ENCODE data around the gene ARMC2.
A peak's percentile ranks its signal among the peaks of the same experiment; 100 is the strongest.
"Not testable (repeated sequence)": the region's sequence is repeated elsewhere in the genome, so short reads cannot be mapped to it uniquely, and the experiment has no call there.

ARMC2 gene, protein sequence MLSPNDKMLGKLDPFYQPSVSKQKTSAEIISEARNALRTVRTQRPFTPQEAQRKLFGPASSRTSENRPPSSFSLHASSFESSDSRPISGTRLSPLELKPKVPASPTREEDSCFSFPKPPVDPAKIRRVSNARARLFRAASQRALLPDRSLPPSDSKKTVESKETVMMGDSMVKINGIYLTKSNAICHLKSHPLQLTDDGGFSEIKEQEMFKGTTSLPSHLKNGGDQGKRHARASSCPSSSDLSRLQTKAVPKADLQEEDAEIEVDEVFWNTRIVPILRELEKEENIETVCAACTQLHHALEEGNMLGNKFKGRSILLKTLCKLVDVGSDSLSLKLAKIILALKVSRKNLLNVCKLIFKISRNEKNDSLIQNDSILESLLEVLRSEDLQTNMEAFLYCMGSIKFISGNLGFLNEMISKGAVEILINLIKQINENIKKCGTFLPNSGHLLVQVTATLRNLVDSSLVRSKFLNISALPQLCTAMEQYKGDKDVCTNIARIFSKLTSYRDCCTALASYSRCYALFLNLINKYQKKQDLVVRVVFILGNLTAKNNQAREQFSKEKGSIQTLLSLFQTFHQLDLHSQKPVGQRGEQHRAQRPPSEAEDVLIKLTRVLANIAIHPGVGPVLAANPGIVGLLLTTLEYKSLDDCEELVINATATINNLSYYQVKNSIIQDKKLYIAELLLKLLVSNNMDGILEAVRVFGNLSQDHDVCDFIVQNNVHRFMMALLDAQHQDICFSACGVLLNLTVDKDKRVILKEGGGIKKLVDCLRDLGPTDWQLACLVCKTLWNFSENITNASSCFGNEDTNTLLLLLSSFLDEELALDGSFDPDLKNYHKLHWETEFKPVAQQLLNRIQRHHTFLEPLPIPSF

DNA sequence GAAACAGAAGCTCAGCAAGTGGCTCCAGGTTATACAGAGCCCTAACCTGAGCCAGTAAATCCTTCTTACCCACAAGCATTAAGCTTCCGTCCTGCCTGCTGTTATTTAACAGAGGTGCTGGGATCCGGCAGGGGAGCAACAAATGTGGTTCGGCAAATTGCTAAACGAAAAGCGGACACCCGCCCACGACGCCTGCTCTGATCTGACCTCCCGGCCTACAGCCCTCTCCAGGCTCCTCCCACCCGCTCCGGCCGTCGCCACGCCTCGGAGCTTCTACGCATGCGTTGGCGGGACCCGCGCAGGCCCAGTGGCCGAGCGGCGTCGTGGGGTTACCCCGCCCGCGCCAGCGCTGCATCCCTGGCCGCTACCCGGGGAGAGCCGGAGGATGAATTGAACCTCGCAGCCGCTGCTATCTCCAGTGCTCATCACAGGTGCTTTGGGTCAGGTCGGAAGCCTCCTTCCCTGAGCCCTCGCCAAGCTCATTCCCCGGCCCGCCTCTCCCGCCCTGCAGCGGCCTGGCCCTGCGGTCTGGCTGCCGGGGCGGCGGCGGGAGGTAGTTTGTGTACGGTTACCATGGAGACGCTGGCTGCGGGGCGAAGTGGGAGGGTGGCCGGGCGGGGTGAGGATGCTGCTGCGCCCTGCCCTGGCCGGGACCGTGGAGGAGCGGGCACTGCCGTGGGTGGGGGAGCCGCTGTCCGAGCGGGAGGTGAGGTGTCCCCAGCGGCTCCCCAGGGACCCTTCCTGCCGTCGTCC lies at the start of gene ARMC2:
Gene ARMC2, plus strand, starts transcription at position 307 of the 753 bp plus-strand sequence. CDS start 5,846 bp downstream, outside the sequence.
- peak; percentile 72 for DNase-seq (ENCODE audit: low read depth)

DNA sequence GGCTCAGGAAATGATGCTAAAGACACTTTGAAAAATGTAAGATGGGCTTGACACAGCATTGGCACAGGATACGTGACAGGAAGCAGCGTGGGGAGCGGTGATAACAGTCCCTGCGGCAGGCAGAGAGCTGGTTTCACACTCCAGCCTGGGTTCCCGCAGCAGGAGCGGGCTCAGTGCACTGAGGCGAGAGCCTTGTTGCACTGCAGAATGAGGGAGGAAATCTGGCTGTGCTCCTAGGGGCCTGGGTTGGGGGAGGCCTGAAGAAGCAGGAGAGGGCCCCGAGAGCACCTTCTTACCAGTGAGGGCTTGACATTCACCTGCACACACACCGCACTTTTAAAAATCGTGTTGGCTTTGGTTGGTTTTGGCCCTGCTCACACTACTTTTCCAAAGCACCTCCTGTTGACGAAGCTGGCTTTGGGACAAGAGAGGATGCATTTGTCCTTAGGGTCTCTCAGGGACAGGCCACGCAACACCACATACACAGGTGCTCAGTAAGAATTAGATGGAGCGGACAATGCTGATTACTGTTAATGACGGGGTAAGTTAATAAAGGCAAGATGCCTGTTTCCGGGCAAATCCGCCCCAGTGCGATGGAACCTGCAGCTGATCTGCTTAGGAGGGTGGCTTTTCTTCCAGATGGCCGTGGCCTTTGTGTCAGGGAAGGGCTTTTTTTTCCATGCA lies 49.4 kb upstream of the ARMC2 start:
- DNase-seq (ENCODE audit: low read depth), result peak; percentile 25

DNA sequence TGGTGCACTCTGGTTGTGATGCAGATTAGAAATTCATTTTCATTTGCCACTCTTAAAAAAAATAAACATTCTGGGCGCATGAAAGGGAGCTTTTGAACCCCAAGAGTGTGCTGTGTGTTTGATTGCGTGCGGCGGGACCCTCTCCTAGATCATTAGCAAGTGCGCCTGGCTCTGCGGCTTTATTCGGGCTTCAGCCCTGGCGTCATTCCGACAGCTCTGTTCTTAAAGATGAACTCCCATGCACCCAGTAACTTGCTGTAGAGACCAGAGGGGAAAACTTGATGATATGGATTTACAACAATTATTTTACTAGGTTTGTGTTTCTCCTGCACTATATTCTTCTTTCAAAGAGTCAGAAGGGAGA lies 48.9 kb upstream of the ARMC2 start:
- DNase-seq (ENCODE audit: low read depth), result no peak

DNA sequence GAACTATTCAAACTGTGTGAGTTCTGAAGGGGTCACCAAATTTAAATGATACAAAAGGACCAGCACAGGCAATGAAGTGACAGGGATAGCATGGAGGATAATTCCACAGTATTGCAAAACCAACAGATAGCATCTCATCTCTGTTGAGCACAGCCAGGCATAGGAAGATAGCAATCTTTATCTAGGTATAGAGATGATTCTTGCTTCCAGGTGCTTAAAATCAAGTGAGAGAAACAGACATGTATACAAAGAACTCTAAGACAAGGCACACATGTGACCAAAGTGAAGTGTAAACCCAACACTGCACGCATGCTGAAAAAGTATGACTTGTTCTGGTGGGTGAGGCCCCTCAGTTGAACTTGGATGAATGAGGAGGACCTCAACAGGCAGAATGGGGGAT lies 48.4 kb upstream of the ARMC2 start:
- no peak for DNase-seq (ENCODE audit: low read depth)

DNA sequence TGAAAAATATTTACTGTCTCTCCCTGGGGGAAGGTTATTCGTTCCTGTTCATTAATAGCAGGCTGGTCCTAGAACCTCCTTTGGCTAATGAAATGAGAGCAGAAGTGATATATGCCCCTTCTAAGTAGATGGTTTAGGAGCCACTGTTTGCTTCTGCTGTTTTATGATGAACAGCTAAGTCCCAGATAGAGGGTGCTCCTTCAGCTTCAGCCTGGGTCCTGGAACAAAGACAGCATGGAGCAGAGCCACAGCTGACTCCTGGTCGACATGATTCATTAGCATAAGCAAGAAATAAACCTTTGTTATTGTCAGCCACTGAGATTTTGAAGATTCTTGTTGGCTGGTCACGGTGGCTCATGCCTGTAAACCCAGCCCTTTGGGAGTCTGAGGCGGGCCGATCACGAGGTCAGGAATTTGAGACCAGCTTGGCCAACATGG lies 47.8 kb upstream of the ARMC2 start:
- no peak for DNase-seq (ENCODE audit: low read depth)

DNA sequence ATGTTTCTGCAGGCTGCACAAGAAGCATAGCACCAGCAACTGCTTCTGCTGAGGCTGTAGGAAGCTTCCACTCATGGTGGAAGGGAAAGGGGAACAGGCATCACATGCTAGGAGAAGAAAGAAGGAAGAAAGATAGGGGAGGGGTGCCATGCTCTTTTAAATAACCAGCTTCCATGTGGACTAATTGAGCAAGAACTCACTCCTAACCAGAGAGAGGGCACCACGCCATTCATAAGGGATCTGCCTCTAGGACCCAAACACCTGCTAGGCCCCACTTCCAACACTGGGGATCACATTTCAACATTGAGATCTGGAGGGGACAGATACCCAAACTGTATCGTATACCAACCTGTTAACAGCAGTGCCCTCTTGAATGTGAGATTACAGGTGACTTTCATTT lies 46.9 kb upstream of the ARMC2 start:
- no peak for DNase-seq (ENCODE audit: low read depth)

DNA sequence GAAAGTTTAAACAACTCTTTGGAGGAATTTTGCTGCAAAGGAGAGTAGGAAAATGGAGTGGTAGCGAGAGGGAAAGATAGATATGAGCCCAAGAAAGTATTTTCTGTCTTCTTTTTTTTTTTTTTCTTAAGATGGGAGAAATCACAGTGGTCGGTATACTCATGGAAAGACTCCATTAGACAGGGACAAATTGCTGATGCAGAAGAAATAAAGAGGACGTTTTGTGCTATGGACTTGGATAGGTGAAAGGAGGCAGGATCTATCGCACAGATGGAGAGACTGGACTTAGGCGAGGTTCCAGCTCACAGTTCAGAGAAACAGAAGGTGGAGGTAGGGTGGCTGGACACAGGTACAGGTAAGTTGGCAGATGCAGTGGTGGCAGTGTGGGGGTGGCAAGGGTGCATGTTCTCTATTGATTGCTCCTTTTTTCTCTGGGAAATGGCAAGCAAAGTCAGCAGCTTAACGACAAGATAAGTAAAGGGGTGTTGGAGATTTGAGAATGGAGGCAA lies 44.2 kb upstream of the ARMC2 start:
- DNase-seq (ENCODE audit: low read depth), result no peak

DNA sequence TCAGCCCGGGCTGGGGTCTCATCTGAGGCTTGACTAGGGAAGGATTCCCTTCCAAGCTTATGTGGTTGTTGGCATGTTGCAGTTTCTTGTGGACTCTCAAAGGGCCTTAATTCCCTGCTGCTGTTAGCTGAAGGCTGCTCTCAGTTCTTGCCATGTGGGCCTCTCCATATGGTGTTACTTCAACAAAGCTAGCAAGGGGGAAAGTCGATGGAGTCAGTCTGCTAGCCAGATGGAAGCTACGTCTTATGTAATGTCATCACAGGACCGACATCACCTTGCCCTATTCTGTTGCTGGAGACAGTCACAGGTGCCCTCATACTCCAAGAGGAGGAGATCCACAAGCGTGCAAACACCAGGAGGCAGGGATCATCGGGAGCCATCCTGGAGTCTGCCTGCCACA lies 43.3 kb upstream of the ARMC2 start:
- DNase-seq (ENCODE audit: low read depth), result no peak

DNA sequence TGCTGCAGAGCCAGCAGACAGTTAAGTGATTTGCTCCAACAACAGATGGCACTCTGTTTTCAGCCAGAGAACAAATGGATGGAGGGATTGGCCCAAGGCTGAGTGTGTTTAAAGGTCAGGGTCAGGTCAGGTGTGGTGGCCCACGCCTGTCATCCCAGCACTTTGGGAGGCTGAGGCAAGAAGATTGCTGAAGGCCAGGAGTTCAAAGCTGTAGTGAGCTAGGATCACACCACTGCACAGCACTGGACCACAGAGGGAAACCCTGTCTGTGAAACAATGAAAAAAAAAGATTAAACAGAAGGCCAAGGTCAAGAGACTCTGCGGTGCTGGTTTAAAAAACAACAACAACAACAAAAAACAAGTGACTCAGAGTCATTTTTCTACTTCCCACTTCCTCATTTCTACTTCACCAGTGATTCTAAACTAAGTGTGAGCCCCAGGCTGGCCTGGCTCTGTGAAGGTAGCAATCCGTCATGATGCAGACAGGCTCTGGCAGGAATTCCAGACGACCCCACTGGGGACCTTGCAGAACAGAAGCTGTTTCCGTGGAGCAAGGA lies 42.5 kb upstream of the ARMC2 start:
- no peak for DNase-seq (ENCODE audit: low read depth)

DNA sequence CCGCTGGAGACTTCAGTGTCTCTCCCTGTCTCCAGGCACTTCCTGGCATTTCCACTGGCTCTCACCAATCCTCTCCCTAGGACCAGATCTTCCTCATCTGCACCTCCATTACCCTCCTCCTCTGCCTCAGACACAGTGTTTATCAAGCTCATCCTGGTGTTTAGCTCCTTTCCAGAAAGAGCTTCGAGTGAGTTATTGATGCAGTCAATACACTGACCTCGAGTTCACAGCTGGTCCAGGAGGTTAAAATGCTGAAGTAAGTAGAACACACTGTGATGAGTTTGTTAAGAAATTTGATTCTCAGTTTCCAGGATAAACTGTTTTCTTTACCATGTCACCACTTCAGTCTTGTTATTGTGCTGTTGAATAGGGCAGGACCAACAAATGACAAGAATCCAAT lies 42.1 kb upstream of the ARMC2 start:
- no peak for DNase-seq (ENCODE audit: low read depth)

DNA sequence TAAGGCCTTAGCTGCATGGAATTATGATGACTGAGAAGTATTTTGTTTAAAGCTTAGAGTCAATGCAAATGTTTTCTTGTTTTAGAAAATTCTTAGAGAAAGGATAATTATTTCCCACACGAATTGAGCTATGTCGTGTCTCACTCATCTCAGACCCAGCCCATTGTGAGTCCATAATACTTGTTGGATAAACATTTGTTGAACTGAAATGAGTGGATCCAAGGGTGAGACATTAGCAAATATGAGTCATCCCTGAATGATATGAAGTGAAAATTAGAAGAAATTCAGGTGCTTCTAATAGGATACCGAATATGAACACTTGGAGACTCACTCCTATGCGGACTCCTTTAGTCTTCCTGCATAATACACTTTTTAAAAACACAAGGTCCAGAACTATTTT lies 41.6 kb upstream of the ARMC2 start:
- no peak for DNase-seq (ENCODE audit: low read depth)

DNA sequence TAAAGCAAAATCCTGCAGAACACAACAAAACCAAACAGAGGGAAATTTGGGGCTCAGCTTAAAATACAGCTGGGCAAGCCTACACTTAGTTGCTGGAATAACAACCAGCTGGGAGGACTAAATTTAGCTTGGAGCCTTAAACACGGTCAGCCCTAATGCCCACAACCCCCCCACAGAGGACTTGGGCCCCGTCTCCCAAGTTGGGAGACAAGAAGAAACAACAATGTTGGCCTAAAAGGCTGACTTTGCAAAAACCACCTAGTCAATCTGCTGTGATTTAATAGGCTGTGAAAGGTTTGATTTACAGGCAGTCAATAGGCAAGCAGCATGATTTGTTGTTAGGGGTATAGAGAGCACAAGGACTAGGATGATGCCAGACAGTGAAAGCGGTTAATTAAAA lies 40.3 kb upstream of the ARMC2 start:
- DNase-seq (ENCODE audit: low read depth), result no peak

DNA sequence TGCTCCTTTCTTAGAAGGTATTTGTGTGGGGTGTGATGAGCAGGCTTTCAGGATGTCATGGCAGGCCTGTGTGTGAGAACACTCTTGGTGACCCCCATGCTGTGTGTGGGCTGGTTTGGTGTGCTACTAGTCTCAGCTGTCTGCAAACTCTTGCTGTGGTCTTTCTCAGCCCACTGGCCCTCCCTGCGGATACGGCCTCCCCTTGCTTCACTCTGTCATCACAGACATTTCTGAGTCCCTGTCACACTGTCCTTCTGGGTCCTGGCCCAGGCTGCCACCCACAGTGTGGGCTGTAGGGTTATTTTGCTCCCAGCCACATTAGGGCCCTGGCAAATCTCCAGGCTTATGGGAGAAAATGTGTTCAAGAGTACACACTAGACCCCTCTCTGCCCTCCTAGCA lies 39.0 kb upstream of the ARMC2 start:
- DNase-seq (ENCODE audit: low read depth), result no peak

DNA sequence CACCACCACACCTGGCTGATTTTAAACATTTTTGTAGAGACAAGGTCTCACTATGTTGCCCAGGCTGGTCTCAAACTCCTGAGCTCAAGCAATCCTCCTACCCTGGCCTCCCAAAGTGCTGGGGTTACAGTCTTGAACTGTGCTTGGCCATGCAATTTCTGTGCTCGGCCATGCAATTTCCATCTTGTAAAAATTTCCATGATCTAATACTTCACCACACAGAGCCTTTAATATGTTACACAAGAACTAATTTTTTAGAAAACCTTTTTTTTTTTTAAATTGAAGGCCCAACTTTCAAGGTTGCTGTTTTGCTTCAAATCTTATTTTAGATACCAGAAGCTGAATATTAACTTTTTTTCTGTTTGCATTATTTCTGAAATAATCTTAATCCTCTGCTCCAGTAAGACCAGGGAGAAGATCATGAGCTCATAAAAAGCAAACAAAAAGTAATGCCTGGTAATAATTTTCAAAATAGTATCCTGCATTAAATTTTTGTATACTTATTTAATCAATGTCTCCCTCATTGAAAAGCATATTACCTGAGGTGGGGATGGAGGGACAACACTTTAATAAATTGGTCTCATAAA lies 38.1 kb upstream of the ARMC2 start:
- no peak for DNase-seq (ENCODE audit: low read depth)

DNA sequence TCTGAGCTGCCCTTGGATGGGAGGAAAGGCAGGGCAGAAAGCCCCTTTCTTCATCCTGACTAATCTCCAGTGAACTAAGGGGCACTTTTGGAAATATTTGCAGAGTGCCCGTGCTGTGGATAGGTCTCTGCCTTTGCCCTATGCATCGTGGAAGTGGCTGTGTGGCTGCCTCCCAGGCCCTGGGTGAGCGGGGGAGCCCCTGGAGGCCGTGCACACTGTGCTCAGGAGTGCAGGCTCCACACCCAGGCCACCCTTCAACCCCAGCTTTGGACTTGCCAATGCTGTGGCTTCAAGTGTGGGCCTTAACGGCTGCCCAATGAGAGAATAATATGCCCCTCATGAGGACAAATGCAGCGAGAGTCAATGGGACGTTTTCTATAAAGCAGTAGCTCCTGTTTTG lies 36.7 kb upstream of the ARMC2 start:
- no peak for DNase-seq (ENCODE audit: low read depth)

DNA sequence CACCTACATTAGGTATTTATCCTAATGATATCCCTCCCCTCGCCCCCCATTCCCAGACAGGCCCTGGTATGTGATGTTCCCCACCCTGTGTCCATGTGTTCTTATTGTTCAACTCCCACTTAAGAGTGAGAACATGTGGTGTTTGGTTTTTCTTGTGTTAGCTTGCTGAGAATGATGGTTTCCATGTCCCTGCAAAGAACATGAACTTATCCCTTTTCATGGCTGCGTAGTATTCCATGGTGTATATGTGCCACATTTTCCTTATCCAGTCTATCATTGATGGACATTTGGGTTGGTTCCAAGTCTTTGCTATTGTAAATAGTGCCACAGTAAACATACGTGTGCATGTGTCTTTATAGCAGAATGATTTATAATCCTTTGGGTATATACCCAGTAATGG lies 35.0 kb upstream of the ARMC2 start:
- not testable (repeated sequence) for DNase-seq (ENCODE audit: low read depth)

DNA sequence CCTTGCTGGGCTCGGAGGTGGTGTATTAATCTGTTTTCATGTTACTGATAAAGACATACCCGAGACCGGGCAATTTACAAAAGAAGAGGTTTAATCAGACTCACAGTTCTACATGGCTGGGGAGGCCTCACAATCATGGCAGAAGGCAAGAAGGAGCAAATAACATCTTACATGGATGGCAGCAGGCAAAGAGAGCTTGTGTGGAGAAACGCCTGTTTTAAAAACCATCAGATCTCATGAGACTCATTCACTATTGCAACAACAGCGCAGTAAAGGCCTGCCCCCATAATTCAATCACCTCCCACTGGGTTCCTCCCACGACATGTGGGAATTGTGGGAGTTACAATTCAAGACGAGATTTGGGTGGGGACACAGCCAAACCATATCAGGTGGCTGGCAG lies 30.9 kb upstream of the ARMC2 start:
- DNase-seq (ENCODE audit: low read depth), result not testable (repeated sequence)

DNA sequence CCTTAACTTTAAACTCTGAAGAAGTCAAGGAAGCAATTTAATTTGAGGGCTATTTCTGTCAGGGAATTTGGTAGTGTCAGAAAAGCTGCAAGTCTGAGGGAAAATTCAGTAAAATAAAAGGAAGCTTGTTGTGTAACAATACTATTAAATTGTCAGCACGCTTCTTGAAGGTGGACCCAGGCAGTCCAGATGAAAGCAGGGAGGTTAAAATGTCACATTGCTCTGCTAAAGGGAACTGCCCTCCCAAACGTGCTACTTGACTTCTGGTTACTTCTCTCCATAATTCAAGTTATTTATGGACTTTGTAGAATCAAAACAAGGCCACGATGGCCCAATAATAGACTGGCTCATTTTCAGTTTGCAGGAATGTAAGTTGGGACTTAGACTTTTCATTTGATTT lies 28.2 kb upstream of the ARMC2 start:
- no peak for DNase-seq (ENCODE audit: low read depth)

DNA sequence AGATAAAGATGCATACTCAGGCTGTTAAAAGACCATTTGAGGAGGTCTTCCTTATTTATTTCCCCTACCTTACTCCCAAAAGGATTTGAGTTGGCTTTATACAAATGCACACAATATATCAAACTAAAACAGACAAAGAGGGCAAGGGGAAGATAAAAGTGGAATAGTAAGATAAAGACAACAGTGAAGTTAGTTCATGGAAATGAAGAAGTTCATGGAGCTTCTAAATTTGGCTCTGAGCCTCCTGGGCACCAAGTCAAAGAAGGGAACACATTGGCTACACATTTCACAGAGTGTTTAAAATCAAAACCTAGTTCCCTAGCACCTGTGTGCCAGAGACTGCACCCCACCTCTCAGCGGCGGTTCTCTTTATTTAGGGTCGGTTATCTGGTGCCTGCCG lies 25.8 kb upstream of the ARMC2 start:
- DNase-seq (ENCODE audit: low read depth), result no peak

DNA sequence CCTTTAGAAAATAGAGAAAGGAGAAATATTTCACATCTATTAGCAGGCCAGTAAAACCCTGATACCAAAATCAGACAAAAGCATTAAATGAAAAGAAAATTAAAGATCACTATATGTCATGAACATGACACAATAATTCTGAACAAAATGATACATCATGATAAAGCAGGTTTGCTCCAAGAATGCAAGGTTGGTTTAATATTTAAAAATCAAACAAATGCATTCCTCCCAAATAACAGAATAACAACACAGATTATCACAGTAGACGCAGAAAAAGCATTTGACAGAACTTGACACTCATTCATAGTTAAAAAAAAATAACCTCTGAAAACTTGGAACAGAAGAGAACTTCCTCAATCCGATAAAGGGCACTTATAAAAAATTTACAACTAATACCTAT lies 22.9 kb upstream of the ARMC2 start:
- no peak for DNase-seq (ENCODE audit: low read depth)

DNA sequence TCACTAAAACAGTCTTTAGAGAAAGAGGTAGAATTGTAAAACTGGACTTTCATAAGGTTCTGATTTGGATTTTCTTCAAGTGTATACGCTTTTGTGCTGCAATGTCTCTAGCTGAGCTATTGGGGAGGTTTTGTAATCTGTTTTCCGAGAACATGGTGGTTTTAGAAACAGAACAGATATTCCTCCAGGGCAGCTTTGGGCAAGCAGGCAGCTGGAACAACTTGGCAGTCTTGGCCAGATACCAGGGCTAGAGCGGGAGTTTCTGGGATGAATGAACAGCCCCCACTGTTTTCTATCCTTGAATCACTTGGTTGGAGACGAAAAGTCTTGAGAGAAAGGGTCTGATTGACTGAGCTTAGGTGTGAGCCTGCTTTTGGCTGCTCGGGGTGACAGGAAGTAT lies 17.1 kb upstream of the ARMC2 start:
- no peak for DNase-seq (ENCODE audit: low read depth)
